GM11168 (cell line): ENCODE measurements around the gene MAP4K4.

ENCODE experiments used
- in situ Hi-C: fragments of 300-500 bp; cut with MboI; formaldehyde crosslinking; loops from one replicate; pipeline ENCODE4 v1.12.0; 2022; ENCODE audit warnings: low sequenced_read_pairs; ENCODE audit not compliant: unreplicated experiment

MAP4K4 gene

DNA sequence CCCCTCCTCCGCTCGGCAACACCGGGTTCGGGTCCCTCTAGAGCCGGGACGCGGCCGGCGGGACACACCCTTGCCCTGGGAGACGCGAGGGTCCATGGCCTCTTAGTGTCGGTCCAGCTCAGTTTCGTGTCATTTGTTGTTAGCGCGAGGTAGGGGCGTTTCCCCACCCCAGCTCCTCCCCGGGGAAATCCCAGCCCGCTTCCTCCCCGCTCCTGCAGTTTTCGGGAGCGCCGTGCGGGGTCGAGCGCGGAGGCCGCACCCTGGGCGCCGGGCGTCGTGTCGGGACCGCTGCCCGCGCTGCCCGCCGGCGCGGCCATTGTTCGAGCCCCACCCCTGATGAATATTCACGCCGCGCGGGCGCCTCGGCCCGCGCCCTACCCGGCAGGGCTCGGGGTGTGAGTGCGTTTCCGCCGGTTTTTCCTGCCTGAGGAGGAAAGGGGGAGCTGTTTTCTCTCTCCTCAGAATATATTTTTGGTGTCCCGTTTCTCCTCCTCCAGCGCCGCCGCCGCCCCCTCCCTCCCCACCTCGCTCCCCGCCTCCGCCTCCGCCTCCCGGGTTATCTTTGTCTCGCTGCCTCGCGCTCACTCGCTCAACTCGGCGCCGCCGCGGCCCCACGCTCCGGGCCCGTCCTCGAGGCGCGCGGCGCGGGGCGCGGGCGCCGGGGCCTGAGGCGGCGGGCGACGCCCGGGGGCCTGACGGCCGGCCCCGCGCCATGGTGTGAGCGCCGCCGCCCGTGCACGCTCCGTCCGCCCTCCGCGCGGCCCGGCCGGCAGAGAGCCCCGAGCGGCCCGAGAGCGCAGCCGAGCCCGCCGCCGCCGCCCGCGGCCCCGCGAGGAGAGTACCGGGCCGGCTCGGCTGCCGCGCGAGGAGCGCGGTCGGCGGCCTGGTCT is at the start of gene MAP4K4:
MAP4K4 (plus strand) TSS at position 584 of the 890 bp plus-strand sequence. CDS start 374 bp downstream, outside the sequence.
- in situ Hi-C loops = no loop called here

DNA sequence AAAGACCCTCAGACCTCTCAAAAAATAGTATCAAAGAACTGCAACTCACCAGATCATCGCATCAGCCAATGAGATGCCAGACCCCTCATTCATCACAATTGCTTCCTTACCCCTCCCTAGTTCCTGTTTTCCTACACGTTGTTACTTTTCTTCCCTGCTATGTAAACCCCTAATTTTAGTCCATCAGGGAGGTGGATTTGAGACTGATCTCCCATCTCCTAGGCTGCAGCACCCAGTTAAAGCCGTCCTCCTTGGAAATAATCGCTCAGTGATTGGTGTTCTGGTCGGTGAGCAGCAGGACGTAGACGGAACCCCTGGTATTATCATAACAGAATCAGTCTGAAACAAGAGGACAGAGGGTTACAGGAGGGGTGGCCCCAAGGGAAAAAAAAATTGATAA is 44.0 kb upstream of the MAP4K4 start:
- in situ Hi-C loops = no loop called here

DNA sequence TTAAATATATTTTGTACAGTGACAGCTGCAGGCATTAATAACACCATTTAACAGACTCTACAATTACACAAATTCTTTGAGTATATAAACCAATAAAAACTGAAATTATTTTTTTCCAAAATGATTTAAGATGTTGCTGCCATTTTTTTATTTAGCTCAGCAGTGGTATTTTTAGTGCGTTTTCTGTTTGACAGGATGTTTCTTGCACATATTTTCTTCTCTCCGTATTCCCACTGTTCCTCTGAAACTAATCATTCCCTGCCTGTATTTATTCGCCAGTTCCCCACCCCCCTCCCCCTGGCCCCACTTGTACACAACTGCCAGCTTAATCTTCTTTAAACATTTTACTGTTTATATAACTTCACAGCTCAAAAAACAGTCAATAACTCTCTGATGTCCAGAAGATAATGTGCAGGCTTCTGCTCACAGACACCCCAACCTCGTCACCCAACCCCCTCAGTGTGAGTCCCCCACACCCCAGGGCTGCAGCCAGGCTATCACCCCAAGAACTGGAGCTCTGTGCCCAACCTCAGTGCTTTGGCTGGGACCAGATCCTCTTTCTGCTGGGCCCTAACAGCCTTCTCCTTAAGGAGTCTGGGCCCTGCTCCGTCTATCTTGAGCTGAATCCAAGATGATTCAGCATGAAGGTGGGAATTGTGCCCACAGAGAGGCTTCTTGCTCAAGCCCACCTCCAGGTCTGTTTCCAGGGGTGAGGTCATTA is 41.6 kb upstream of the MAP4K4 start:
- in situ Hi-C loops = no loop called here

DNA sequence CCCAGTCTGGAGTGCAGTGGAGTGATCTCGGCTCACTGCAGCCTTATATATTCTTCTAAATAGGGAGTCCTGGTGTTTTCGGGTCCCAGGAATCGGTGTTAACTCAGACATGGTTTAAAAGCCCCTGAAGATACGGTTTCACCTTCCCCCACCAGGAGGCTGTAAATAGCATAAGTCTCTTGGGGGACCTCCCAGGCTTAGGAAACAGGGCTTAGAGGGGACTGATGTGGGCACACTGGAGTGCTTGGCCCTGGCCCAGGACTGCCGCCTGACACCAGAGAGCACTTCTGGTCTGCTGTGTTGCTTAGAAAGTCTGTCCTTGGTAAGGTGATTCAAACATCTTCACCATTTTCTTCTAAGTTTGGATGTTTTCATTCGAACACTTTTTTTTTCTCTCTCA is 39.7 kb upstream of the MAP4K4 start:
- in situ Hi-C loops = no loop called here

DNA sequence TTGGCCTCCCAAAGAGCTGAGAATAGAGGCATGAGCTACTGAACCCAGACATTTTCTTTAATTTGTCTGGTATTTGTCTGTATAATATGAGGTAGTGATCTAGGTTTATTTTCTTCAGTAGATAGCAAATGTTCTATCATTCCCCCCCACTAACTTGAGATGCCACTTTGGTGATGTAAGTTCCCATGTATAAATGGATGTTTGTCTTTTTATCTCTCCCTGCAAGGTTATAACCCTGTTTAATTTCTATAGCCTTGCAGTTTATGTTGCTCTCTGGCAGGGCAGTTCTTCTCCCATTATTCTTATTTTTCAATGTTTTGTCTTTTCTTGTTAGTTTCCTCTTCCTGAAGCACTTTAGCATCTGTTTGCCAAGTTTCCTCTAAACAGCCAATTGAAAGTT is 39.1 kb upstream of the MAP4K4 start:
- in situ Hi-C loops = no loop called here

DNA sequence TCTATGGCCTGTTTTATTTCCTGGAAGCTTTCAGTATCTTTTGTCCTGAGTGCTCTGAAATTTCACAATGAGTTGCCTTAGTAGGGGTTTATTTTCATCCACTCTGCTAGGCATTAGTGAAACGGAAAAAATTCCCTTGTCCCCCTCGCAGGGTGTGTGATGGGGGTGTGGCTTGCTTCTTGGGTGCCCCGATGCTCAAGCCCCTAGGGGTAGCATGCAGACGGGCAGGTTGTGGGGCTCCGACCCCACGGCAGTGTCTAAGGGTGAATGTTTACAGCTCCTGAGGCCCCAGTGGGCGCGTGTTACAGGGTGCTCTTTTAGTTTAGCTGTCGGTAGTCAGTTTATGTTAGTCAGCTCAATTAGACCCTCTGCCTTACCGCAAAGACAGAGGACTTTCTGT is 32.2 kb upstream of the MAP4K4 start:
- in situ Hi-C loops = no loop called here

DNA sequence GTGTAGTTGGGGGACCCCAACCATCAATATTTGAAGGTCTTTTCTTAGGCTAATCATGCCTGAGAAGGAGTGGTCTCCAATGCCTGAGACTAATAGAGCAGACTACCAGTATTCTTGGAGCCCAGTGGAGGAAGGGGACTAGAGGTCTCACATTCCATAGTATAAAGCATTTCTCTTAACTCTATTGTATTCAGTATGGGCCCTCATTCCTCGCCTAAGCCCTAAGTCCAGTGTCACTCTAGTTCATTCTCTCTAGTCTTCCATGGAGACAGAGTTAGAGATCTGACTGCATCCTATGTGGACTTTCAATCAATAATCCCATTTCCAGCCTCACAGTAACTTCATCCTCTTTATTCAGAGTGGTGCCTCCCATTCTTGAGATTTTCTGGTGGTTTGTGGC is 29.7 kb upstream of the MAP4K4 start:
- in situ Hi-C loops = no loop called here

DNA sequence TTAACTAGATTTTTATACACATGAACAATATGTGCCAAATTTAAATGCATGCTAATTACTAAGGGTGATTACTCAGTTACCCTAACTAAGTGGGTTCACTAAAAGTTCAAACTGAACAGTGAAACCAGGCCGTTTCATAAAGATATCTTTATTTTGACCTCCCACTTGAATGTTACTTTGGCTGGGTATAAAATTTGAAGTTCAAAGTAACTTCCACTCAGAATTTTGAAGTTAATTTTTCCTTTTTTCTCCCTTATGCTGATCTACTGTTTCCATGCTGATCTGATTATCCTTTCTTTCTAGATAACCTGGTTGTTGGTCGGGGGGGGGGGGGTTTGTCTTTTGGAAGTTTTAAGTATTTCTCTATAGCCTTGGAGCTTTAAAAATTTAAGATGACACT is 25.5 kb upstream of the MAP4K4 start:
- in situ Hi-C loops = no loop called here

DNA sequence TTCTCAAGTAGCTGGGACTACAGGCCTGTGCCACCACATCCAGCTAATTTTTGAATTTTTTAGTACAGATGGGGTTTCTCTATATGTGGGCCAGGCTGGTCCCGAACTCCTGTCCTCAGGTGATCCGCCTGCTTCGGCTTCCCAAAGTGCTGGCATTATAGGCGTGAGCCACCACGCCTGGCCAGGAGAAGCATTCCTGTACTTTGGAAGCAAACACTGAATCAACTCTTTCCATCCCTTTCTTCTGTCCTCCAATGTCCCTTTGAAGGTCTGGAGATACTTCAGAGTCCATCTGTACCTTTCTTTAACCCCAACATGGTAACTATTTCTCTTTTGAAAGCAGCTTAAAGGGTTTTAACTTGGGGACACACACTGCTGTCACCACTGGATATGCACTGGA is 23.6 kb upstream of the MAP4K4 start:
- in situ Hi-C loops = no loop called here

DNA sequence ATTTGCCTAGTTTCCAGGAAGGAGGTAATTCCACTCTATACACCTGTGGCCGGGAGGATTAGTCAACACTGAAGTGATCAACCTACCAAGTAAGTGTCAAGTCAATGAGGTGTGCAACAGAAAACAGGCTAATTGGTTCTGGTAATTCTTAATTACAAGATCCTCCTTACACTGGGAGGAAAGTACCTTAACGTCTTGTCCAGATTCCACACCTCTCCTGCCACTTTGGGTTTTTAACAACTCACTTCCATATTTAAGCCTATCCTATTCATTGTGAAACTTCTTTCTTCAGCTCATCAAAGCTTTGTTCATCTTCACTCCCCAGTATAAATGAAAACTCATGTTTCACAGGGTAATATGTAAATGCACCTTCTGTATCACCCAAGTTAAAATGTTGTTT is 22.0 kb upstream of the MAP4K4 start:
- in situ Hi-C loops = no loop called here

DNA sequence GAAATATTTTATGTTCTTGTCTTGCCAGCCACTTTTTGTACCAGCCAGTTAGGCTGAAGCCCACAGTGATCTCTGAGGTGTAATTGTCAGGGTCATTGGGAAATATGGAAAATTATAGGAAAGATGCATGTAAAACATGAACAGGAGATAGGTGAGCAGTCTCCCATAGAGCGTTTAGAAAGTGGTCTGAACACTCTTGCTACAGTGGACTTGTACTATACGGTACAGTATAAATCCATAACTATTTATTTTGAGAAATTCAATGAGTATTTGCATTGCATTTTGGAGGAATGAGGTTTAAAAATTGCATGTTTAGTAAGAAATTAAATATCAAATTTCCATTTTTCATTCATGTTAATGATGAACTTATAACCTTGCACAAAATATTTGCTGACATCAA is 20.8 kb upstream of the MAP4K4 start:
- in situ Hi-C loops = no loop called here

DNA sequence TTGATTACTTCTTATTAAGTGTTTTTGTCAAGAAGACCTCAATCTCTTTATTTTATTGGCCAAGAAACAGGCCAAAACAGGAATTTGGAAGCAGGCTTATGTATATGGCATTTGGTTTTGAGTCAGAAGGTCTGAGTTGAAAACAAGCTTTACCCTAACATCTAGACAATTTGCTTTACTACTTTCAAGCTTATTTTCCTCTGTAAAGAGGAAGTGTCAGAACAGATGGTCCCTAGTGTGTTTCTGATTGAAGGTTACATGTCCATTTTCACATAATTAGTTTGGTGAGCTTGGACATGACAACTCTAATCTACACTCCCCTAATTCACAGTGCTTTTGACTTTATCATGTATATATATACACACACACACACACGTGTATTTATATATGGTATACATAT is 19.8 kb upstream of the MAP4K4 start:
- in situ Hi-C loops = no loop called here

DNA sequence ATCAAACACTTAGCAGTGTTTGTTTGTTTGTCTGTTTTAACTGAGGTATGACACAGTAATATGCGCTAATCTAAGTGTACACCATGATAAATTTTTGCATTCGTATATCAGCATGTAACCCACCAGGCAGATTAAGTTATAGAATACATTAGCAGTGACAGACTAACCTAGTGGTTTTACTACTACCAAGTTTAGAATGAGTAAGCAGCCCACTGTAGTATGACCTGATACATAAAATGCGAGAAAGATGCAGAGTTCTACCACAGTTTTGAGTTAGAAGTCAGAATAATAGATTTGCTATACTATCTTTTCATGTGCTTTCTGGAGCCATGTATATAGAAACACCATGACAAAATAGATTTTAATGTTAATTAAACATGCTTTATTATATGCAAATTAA is 19.1 kb upstream of the MAP4K4 start:
- in situ Hi-C loops = no loop called here

DNA sequence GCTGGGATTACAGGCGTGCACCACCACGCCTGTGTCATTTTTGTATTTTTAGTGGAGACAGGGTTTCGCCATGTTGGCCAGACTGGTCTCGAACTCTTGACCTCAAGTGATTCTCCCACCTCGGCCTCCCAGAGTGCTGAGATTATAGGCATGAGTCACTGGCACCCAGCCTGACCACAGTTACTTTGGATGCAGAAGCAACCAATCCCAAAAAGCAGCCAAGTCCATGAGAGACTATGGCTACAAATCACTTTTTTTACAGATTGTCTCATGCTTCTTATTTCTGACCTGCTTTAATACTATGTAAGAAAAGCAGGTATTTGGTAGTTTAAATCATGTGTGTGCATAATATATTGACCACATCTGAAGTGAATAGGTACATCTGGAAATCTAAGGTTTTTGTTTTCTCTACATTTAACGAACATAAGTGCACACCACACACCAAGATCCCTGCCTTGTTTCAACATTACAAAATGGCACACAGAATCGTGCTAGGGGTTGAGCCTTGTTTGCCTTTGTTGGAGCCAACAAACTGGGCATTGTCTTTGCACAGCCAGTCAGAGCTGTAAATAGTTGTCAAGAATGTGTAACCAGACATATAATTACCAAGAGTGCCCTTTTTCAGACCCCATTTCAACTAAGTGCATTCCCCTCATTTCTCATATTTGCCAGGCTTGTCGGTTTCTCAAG is 18.3 kb upstream of the MAP4K4 start:
- in situ Hi-C loops = no loop called here

DNA sequence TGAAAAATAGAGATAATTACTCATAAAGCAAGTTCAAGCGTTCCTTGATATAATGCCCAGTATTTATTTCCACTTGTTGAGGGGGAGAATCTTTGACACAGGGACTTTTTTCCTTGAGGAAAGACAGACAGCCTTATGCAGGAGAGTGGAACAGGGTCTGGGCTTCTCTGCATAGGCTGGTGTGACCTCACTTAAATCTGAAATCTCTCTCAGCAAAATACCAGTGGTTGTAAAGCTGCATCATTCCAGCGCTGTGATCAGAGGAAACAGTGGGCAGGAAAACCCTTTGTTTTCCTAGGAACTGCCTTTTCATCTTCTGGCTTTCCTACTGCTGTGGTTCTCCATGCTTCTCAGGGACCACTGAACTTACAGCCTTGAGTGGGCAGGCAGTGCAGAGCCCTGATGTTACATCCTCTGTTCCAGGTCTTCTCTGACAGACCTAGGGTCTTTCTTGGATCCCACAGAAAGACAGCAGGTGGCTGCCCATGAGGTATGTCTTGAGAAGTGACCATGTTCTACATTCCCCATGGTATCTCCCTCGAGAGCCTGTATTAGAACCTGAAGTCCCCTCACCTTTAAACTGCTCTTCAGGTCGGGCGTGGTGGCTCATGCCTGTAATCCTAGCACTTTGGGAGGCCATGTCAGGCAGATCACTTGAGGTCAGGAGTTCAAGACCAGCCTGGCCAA is 17.6 kb upstream of the MAP4K4 start:
- in situ Hi-C loops = no loop called here

DNA sequence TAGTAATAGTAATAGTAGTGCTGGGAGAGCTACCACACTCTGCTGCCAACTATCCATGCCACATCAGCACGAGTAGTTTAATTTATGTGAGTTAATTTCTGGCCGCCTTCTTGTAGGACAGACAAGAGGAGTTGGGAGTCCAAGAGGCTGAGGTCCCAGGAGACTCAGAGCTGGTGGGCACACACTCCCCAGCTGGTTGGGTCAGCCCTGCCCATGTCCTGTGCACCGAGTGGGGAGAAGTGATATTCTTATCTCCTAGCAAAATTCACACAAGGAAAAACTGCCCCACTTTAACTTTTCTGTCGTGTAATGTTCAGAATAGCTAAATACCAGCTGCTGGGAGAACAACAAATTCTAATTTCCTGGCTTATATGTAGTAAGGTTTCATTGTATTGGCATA is 15.2 kb upstream of the MAP4K4 start:
- in situ Hi-C loops = no loop called here

DNA sequence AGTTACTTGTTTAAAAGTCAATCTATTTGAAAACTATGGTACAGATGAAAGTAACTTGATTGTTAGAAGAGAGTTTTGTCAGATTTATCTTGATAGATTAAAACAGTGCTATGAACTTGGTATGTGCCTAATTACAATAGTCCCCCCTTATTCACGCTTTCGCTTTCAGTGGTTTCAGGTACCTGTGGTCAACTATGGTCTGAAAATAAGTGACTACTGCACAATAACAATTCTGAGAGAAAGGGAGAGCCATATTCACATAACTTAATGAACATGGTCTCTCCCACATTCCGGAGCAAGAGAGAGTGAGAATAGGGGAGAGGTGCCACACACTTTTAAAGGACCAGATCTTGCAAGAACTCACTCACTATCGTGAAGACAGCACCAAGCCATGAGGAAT is 13.2 kb upstream of the MAP4K4 start:
- in situ Hi-C loops = no loop called here

DNA sequence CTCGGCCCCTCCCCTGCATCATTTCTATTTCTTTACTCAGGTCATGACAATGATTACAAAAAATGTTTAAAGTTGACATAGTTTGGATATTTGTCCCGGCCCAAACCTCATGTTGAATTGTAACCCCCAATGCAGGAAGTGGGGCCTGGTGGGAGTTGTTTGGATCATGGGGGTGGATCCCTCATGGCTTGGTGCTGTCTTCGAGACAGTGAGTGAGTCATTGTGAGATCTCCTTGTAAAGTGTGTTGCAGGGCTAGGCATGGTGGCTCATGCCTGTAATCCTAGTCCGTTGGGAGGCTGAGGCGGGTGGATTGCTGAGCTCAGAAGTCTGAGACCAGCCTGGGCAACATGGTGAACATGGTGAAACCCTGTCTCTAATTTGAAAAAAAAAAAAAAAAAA is 9.2 kb upstream of the MAP4K4 start:
- in situ Hi-C loops = no loop called here

DNA sequence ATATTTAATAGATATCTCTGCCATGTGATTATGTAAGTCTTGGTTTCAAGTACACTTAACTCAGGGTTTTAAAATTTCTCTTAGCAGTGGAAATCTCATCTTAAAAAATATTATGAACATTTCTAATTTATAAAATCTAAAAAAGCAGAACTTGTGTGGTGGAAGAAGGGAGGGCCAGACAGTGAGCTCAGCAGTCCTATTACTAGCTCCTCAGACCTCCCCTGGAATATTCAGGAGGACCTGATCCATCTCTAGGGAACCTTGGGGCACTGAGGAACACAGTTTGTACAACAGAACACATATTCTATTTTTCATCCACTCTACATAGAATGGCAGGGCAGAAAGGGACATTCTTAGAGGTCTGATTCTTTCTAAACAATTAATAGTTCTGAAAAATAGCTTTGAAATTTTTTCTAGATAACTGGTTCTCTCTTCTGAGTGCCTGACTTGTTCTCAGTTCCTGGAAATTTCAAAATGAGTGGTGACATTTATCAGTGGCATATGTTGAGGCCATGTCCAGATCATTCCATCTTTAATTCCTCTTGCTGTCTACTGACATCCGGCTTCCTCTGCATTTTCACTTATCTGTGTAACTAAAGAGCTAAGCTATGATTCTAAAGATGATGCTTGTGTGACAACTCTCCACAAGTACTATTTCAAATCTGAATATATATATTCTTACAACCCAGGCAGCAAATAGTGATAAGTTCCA is 8.2 kb upstream of the MAP4K4 start:
- in situ Hi-C loops = no loop called here

DNA sequence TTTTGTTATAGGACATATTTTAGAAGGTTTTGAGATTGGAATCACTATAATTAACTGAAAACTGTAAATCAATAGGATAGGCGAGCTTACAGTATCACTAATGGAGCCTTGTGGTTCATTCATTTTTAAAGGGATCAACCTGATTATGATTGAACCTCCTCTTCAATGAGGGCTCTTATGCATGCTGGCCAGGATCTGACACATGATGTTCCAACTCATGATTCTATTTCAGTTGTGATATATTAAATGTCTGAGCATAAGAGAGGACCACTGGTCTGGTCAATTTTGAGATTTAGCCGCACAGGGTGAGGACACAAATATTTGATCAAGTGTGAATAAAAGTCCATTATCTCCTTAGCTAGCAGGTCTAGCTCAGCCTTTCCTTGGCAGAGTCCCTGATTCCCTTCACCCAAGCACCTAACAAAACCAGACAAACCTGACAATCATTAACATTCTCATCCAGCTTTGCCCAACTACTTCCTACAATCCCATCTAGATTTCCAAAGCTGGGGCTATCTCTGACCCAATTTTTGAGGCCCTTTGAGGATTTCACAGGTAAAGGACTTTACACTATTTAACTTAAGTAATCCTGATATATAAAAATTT is 6.9 kb upstream of the MAP4K4 start:
- in situ Hi-C loops = no loop called here
